GM12801 (cell line): ENCODE measurements around the gene PCBP3.

Experiments used
- CTCF ChIP-seq: IDR thresholded peaks from one replicate; pipeline ENCODE4 v1.5.1; 2011; ENCODE audit warnings: control low read depth; ENCODE audit not compliant: insufficient read length; ENCODE audit errors: extremely low read depth

Gene PCBP3

GRCh38 chr21:45957981-45958600 is 314.6 kb downstream of the PCBP3 start:
- TF ChIP-seq CTCF: no peak

GRCh38 chr21:45959182-45959581 is 315.7 kb downstream of the PCBP3 start:
- TF ChIP-seq CTCF: no peak

GRCh38 chr21:45959779-45960390 is 316.4 kb downstream of the PCBP3 start:
- no peak for TF ChIP-seq CTCF

- TF ChIP-seq CTCF: no peak
Measured at GRCh38 chr21:45962531-45963231, 319.2 kb downstream of the PCBP3 start.

GRCh38 chr21:45963232-45963570 is 319.7 kb downstream of the PCBP3 start:
- no peak for TF ChIP-seq CTCF

- no peak for TF ChIP-seq CTCF
Measured at GRCh38 chr21:45964649-45965048, 321.1 kb downstream of the PCBP3 start.

GRCh38 chr21:45965084-45965809 is 321.7 kb downstream of the PCBP3 start:
- TF ChIP-seq CTCF: no peak
